Activated CD4-positive, CD25-positive, alpha-beta regulatory T cell treated with anti-CD3 and anti-CD28 coated beads, Interleukin-2, amount 50 U/mL, for 16 hours (primary cell): ENCODE data around the gene RPS15.
A peak's percentile ranks its signal among the peaks of the same experiment; 100 is the strongest.
"Not testable (repeated sequence)": the region's sequence is repeated elsewhere in the genome, so short reads cannot be mapped to it uniquely, and the experiment has no call there.

Experiments
- DNase-seq: peaks from one replicate; pipeline ENCODE4 v3.0.0-alpha.2; 2020; ENCODE audit warnings: low read depth, low spot score

RPS15 gene

DNA sequence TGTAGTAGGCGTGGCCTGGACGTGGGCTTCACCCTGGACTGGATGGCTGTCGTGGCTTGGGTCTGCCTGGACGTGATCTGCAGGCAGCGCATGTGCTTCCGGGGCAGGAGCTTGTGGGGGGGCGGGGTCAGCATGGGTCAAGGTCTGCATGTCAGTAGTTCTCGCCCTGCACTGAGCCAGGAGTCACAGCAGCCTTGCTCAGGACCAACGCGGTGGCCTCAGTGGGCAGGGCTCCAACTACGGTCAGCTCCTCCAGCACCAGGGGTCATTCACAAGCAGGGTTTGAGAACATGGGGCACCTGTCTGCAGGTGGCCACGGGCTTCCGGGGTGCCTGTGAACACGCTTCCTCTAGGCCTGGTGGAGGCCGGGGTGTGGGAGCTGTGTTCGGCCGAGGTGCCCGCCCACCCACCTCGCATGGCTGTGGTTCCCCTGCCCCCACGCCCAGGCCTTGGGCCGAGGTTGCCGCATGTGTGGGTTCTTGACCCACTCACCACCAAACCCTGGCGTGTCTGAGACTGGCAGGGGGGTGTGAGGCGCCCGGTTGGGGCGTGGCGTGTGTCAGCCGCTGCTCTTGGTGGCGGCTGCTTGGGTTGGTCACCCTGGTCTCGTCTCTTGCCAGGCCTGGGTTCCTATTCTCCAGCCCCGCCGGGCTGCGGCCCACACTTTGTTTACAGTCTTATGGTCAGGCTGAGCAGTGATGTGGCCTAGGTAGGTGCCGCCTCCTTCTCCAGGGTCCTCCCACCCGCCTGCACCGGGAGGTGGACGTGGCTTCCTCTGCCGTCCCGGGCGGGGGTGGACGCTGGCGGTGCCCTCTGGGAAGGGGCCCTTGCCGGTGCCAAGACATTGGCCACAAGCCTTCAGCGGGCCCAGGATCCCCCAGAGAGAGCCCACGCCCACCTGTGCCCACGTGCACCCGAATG lies 4.8 kb upstream of the RPS15 start:
- DNase-seq = no peak

DNA sequence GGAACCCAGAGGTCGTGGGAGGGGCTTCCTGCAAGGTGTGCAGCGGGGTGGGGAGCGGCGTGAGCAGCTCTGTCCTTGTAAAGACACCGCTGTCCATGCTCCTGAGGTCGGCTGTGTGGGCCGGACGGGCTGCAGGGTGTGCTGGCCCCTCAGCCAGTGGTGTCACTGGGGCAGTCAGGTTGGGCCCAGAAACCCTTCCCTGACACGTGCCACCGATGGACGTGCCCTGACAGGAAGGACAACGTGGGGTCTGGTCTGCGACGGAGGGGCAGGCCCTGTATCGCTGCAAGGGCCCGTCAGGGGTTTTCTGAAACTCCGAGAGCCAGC lies 4.2 kb upstream of the RPS15 start:
- DNase-seq = no peak

DNA sequence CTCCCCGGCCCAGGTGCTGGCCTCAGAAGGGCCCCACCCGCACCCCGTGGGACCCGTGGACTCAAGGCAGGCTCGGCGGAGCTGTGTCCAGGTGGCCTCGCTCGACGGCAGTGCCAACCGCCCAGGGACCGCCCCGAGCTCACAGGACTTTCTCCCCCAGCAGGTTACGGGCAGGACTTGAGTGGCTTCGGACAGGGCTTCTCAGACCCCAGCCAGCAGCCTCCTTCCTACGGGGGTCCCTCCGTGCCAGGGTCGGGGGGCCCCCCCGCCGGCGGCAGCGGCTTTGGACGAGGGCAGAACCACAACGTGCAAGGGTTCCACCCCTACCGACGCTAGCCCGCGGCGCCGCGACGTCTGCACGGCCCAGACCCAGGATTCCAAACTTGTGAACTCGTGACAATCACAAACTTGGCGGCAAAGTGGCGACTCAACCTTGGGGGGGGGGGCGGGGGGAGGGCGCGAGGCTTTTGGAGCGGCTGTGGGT lies 3.6 kb upstream of the RPS15 start:
- DNase-seq = no peak

DNA sequence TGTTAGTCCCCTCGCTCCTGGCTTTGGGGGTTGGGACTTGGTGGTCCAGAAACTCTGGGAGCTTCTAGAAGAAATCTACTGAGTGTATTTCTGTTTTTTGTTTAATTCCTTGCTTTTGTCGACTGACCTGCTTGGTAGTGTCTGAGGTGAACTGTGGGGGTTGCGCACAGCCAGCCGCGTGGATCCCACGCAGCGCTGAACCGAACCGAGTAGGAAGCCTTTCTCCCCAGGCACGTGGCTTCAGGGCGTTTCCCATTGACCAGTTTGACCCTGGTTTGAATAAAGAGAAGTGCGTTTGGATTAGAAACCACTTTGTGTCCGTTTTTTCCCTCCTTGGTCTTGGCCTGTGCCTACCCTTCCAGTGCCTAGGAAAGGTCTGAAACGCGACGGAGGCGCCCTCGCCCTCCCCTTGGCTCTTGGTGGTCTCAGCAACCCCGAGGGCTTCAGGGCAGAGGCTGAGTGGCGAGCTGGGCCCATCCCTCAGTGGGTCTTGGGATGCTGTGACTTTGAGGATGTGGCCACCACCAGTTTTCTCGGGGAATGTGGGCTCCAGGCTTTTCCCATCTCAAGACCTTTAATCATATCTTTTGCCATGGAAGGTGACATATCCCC lies 2.7 kb upstream of the RPS15 start:
- no peak for DNase-seq

DNA sequence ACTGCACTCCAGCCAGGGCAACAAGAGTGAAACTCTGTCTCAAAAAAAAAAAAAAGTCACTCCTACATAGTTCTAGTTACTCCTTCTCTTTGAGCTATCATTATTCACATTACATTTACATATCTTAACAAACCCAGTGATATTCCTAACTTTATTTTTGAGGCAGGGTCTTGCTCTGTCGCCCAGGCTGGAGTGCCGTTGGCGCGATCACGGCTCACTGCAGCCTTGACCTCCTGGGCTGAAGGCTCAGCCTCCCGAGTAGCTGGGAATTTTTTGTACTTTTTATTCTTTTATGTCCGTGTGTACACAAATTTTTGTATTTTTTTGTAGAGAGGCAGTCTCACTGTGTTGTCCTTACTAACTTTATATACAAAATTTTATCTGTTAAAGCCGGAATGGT lies 587 bp upstream of the RPS15 start:
- DNase-seq = no peak

DNA sequence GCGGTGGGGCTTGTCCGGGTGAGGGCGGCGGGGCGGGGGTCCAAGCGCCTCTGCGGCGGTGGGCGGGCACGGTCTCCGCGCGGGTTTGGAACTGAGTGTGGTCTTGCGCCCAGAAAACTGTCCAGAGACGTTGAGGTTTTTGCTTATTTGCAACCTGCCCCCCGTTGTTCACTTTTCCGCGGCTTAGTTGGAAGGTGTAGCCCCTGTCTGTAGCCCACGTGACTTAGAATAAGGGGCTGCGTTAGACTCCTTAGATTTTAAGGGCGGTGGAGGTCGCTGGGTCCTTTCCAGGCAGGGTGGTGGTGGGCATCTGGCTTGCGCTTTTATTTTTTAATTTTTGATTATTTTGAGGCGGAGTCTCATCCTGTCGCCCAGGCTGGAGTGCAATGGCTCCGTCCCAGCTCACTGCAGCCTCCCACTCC lies 748 bp downstream of the RPS15 start:
- no peak for DNase-seq

DNA sequence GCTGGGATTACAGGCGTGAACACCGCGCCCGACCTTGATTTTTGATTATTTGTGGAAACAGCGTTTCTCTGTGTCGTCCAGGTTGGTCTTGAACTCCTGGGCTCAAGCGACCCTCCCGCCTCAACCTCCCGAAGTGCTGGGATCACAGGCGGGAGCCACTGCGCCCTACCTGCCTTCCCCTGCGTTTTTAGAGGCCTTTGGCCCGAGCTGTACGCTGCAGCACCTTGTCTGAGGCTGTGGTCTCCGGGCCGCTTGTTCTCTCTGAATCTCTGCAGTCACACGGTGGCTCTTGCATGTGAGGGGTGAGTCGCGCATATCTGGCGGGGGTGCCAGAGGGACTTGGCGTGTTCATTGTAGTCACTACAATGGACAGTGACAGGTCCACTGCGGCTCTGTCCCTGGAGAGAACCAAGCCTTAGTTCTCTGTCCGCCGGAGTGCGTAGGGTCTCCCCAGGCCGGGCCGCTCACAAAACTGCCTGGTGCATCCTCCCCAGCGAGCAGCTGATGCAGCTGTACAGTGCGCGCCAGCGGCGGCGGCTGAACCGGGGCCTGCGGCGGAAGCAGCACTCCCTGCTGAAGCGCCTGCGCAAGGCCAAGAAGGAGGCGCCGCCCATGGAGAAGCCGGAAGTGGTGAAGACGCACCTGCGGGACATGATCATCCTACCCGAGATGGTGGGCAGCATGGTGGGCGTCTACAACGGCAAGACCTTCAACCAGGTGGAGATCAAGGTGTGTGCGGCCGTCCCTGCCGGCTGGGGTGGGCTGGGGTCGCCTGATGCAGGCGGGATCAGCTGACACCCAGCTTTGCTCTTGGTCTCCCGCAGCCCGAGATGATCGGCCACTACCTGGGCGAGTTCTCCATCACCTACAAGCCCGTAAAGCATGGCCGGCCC lies 1.6 kb downstream of the RPS15 start:
- not testable (repeated sequence) for DNase-seq

DNA sequence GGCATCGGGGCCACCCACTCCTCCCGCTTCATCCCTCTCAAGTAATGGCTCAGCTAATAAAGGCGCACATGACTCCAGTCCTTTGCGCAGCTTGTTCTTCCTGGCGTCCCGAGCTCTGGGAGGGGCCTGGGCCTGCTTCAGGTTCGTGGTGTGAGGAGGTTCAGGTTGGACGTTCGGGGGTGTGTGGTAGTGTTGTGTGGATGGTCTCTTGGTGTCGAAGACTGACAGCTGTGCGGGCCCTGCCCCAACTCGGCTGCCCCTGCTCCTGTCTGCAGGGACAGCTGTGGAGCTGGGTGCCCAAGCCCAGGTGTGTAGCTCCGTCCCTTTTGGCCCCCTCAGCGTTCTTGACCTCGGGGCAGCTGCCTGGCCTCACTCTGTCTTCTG lies 2.2 kb downstream of the RPS15 start:
- no peak for DNase-seq

DNA sequence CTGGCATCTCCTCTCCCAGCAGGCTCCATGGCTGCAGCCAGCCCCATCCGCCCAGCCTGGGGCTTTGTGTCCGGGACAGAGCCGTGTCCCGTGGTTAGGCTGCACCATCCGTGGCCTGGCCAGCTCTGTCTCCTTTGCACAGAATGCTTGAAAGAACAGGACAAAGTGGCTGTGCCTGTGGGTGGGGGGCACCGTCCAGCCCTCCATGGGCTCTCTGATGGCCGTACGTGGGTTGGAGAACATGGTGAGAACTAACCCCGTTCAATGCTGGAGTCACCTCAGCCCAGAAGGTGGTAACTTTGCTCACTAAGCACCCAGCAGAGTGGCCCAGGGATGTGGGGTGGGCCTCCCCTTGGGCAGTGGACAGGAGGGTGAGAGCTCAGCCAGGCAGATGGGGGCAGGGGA lies 2.8 kb downstream of the RPS15 start:
- DNase-seq = no peak

DNA sequence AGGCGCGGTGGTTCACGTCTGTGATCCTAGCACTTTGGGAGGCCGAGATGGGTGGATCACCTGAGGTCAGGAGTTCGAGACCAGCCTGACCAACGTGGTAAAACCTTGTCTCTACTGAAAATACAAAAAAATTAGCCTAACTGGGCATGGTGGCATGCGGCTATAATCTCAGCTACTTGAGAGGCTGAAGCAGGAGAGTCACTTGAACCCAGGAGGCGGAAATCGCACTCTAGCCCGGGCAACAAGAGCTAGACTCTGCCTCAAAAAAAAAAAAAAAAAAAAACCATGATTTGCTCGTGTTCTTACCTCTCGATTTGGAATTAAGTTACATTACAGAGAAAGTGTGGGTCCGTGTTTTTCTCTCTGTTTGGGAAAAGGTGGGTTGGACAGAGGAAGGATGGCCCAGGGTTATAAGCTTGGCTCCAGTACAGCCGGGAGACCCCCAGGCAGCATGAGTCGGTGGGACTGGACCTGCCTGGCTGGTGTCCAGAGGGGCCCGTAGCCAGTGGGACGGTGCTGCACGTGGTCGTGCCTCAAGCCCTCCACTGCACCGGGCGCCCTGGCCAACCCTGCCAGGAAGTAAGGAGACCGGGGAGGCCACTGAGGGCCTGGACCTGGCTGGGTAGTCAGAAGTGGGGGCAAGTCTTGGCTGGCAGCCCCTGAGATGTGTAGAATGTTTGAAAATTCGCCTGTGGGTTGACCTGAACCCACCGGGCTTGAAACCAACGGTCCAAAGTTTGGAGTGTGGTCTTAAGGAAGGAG lies 3.7 kb downstream of the RPS15 start:
- no peak for DNase-seq

DNA sequence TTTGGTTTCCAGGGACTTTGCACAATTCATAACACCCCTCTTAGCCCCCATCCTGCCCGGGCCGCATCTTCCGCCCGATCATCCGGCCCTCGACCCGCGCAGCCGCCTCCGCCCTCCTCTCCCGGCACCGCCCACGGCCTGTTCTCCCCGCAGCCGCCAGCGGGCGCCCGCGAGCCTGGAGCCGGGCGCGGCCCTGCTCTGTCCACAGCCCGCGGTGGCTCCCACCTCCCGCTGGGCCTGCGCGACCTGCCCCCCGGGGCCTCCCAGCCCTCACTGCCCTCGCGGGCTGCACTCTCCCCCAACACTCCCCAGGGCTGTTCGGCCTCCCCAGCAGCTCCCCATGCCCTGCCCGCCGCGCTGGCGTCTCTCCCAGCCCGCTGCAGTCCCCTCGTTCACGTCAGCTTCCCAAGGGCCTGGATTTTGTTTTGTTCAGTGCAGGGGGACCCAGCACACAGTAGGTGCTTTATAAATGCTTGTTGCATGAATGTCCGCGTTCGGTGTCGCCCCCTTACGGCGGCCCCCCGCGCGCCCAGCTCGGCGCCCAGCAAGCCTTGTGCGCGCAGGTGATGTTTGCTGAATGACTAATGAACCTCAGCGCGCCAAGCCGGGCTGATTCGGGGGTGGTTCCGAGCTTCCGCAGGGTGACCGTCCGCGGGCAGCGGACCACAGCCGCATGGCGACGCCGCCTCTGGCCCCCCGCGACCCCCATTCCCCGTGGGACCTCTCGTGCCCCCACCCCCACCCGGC lies 7.2 kb downstream of the RPS15 start:
- peak; percentile 50 for DNase-seq

DNA sequence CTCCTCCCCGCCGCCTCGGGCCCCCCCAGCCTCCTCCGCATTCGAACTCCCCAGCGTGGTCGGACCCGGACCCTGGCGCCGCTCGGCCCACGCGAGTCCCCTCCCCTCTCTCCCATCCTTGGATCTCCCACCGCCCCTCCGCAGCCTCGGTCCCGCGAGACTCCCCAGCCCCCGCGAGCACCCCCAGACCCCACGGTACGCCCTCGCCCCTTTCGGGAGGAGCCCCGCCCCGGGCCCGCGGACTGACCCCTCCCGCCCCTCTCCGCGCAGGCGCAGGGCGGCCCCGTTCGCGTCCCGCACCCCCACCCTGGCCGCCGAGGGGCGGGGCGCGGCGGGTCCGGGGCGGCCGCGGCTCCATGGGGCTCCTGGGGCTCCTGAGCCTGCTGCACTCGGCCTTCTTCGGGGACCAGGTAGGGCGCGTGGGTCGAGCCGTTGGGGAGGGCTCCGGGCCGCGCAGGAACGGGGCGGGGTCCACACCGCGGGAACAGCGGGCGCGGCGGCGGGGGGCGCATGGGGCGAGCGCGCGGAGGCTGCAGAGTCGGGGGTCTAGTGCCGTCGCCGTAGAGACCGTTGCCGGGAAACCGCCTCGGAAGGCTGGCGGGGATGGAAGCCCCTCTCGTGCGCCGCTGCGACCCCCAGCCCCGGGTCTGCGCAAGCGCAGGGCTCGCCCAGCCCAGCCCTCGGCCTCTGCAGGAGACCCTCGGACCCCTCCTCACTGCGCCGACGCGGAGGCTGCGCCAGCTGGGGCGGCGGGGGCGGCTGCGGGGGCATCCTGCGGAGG lies 7.9 kb downstream of the RPS15 start:
- no peak for DNase-seq

DNA sequence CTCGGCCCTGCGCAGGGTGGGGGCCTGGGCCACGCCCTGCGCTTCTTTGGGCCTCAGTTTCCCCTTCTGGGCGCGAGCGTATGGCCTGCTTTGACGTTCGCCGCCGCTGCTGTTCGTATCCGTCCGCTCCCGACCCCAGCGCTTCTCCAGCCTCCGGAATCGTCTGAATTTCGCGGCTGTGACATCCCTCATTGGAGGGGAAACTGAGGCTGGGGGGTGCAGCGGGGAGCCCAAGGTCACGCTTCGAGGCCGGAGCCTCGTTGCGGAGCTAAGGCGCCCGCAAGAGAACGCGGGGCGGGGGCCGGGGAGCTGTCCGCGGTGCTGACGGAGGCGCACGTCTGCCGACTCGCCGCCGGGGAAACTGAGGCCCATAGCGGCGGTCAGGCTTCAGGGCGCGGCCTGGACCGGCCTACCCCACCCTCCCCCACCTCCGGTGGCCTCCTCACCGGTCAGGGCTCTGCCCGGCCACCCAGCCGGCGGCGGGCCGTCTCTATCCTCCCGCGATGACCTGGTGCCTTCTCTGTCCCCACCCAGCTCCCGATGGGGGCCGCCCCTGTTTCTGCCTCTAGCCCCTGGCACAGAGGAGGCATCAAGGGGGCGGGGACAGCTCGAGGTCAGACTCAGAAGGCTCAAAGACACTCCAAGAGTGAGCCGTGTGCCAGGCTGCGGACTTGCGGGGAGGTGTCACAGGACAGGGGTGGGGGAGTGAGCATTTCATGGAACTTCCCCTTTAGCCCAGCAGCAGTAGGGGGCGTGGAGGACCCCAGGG lies 8.7 kb downstream of the RPS15 start:
- no peak for DNase-seq

DNA sequence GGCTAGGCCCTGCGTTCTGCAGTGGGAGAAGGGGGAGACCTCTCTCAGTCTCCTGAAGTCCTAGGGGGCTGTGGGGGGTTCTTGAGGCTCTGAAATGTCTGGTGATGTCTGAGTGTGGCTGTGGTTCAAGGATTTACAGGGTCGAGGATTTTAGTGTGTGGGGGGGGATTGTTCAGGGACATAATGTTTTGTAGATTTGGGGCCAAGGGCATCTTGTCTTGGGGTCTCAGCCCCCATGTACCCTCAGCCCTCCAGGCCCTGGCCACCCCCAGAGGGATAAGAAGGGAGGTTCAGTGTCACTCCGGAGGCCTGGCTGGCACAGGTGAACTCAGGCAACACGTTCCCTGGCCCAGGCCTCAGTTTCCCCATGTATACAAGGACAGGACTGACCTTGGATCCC lies 9.3 kb downstream of the RPS15 start:
- DNase-seq = no peak

DNA sequence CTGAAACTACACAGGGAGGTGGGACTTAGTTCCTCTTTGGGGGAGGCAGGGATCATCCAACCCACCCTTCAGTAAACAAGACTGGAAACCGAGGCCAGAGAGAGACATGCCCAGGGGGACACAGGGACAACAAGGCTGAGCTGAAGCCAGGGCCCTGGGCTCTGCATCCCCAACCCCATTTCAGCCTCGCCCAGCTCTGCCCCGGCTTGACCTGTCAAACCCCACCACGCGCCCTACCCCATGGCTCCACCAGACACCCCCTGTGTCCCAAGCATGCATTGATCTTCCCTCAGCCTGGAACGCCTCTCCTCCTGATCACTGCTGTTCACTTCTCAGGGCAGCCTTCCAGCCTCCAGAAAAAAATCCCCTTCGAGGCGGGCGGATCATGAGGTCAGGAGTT lies 9.7 kb downstream of the RPS15 start:
- DNase-seq = no peak

DNA sequence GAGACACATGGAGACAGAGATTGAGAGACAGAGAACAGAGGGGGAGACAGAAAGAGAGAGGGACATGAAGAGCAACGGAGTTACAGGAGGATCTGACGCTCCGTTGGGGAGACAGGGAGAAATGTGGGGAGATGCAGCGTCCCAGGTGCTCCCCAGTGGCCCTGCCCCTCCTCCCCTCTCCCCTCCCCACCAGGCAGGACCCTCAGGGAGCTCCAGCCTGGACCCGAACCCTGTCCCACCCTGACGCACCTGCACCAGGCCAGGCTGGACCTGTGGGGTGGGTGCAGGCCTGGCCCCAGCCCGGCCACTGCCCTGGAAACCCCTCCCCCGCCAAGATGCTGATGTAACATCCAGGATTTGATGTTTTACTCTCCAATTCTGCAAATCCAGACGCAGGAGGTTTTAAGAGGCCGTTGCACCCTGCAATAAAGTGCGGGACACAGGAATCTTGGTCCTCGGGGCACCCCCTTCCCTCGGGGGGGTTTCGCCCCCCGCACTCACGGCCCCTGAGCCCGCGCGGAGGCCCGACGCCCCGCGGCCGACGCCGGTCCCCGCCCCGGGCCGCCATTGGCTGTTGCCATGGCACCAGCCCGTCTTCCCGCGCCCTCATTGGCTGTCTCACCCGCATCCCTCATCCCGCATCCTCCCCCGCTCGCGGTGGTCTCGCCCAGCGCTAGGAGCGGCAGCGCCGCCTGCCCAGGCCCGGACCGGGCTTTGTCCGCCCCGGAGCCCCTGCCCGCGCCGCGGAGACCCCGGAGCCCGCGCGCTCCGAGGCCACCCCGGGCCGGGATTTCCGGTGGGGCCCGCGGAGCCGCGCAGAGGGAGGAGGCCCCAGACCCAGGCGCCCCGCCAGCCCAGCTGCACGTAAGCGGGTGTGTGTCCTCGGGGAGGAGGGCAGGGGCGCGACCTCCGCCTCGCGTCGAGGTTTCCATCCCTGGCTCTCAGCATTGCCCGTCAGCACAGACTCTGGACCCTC lies 11.6 kb downstream of the RPS15 start, which contains the start of gene APC2:
TSS of gene APC2 (plus strand) at position 655 of the 976 bp plus-strand sequence. CDS start 2,881 bp downstream, outside the sequence.
- no peak for DNase-seq
